Neural crest cell (in vitro differentiated cells): ENCODE results near the gene ZNF518A. TPM values are rescaled to one million over a fixed set of nuclear protein-coding genes. Genes with fewer than 3 reads are reported as not detected.
A peak's percentile ranks its signal among the peaks of the same experiment; 100 is the strongest.
"Not testable (repeated sequence)": the region's sequence is repeated elsewhere in the genome, so short reads cannot be mapped to it uniquely, and the experiment has no call there.

Experiments used
- DNase-seq: peaks from one replicate; pipeline ENCODE4 v3.0.0; 2021; ENCODE audit warnings: low read depth, mixed read lengths, low spot score
- H3K27ac Mint-ChIP-seq: one replicate; pipeline ENCODE4 v1.8.0; 2021; ENCODE audit warnings: mild to moderate bottlenecking, mixed read lengths; ENCODE audit not compliant: unreplicated experiment
- H3K27me3 Mint-ChIP-seq: 2 replicates; pipeline ENCODE4 v1.8.0; 2021; ENCODE audit warnings: low read depth, mild to moderate bottlenecking, mixed read lengths
- H3K36me3 Mint-ChIP-seq: 2 replicates; pipeline ENCODE4 v1.8.0; 2021; ENCODE audit warnings: low read depth, mild to moderate bottlenecking, mixed read lengths
- H3K4me1 Mint-ChIP-seq: 2 replicates; pipeline ENCODE4 v1.8.0; 2021; ENCODE audit warnings: mixed read lengths
- H3K4me3 Mint-ChIP-seq: one replicate; pipeline ENCODE4 v1.8.0; 2021; ENCODE audit warnings: mild to moderate bottlenecking, mixed read lengths
- H3K9me3 Mint-ChIP-seq: 2 replicates; pipeline ENCODE4 v1.8.0; 2021; ENCODE audit warnings: mixed read lengths
- CTCF ChIP-seq: fragments of 200-600 bp; sonication (generic); conservative IDR thresholded peaks from 2 replicates; pipeline ENCODE4 v1.5.0; 2021; ENCODE audit warnings: antibody characterized with exemption, mild to moderate bottlenecking
- total RNA-seq: library from RNA; stranded (reverse); gene quantifications from 2 replicates; pipeline ENCODE4 v1.2.1, GENCODE V29; 2021

ZNF518A gene
- total RNA-seq, 1 donor from 2014 or later = 31.2 TPM

- H3K27me3 Mint-ChIP-seq = no peaks in the 10 kb centered on the region
- no peak overlapping the region for H3K4me3 Mint-ChIP-seq
- peaks cover 17% of the 10 kb centered on the region for H3K9me3 Mint-ChIP-seq
- H3K4me1 Mint-ChIP-seq = no peaks in the 10 kb centered on the region
- TF ChIP-seq CTCF = no peak
- no peak for DNase-seq
- no peak overlapping the region for H3K27ac Mint-ChIP-seq
- peaks cover 52% of the 10 kb centered on the region for H3K36me3 Mint-ChIP-seq
These were observed 40.1 kb downstream of the ZNF518A start for GRCh38 chr10:96170230-96170629.

DNA sequence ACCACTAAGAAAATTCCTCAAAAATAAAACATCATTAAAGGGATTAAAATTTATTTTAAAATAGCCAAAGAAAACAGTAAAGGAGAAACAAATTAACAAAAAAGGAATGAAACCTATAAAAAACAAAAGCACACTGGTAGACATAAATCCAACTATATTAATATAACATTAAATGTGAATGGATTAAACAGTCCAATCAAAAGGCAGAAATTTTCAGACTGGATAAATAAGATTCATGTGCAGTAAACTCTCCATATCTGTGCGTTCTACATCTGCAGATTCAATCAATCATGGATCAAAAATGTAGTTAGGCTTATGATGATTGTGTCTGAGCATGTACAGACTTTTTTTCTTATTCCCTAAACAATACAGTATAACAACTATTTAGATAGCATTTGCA is 42.6 kb downstream of the ZNF518A start:
- Mint-ChIP-seq H3K9me3 (peaks cover 16% of the 10 kb centered on the region), H3K4me3 (no peak overlapping the region), H3K36me3 (peaks cover 38% of the 10 kb centered on the region), H3K27me3 (no peaks in the 10 kb centered on the region), H3K27ac (no peak overlapping the region), H3K4me1 (no peaks in the 10 kb centered on the region)
- DNase-seq = no peak
- TF ChIP-seq CTCF = no peak

GRCh38 chr10:96176985-96177384 is 46.9 kb downstream of the ZNF518A start:
- no peak overlapping the region for H3K27ac Mint-ChIP-seq
- peaks cover 16% of the 10 kb centered on the region for H3K36me3 Mint-ChIP-seq
- TF ChIP-seq CTCF = no peak
- H3K4me1 Mint-ChIP-seq = no peaks in the 10 kb centered on the region
- H3K9me3 Mint-ChIP-seq = peaks cover 19% of the 10 kb centered on the region
- DNase-seq = no peak
- H3K27me3 Mint-ChIP-seq = peaks cover 2% of the 10 kb centered on the region
- H3K4me3 Mint-ChIP-seq = no peak overlapping the region

GRCh38 chr10:96188421-96188820 is 58.3 kb downstream of the ZNF518A start:
- DNase-seq = no peak
- TF ChIP-seq CTCF = no peak
- H3K36me3 Mint-ChIP-seq = peaks cover 7% of the 10 kb centered on the region
- H3K4me3 Mint-ChIP-seq = no peak overlapping the region
- peaks cover 13% of the 10 kb centered on the region for H3K9me3 Mint-ChIP-seq
- peaks cover 5% of the 10 kb centered on the region for H3K27me3 Mint-ChIP-seq
- H3K4me1 Mint-ChIP-seq = no peaks in the 10 kb centered on the region
- no peak overlapping the region for H3K27ac Mint-ChIP-seq

DNA sequence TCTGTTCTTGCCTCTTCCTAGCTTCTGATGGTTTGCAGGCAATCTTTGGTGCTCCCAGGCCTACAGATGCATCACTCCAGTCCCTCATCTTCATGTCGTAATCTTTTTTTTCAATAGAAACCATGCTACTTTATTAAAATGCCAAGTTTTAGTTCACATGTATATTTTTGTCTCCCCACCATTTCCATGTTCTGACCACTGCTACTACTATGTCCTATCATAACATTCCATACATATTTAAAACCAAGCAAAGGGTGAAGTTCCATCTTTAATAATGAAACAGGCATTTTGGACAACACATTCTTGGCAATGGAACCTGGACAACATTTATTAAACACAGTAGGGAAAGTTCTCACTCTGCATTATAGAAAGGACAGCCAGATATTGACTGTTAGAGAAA is 58.8 kb downstream of the ZNF518A start:
- Mint-ChIP-seq H3K4me1 (no peaks in the 10 kb centered on the region), H3K4me3 (no peak overlapping the region), H3K36me3 (peaks cover 7% of the 10 kb centered on the region), H3K27me3 (peaks cover 3% of the 10 kb centered on the region), H3K9me3 (peaks cover 12% of the 10 kb centered on the region), H3K27ac (no peak overlapping the region)
- no peak for DNase-seq
- no peak for TF ChIP-seq CTCF

DNA sequence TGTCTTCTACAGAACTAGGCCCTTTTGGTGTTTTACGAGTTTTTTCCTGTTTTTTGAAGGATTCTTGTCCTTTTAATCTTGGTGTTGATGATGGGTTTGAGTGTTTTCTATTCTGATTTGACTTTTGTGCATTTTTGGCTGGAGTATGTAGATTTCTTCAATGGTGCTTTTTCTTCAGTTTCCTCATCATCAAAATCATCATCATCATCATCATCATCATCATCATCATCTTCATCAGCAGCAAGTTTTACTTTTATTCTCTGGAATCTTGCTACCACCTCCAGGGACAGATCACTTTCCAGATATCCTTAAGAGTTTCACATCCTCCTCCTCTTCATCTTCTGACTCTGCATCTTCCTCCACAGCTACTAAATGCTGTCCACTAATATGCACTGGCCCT is 59.4 kb downstream of the ZNF518A start:
- H3K4me3 Mint-ChIP-seq, DNase-seq, H3K27me3 Mint-ChIP-seq, H3K36me3 Mint-ChIP-seq, H3K4me1 Mint-ChIP-seq, H3K9me3 Mint-ChIP-seq: not testable (repeated sequence)
- H3K27ac Mint-ChIP-seq = peak overlapping the region; percentile 16
